ENCODE results near the gene ADCY7.

ADCY7 gene

GRCh38 chr16:50284131-50284911 is 18.0 kb downstream of the ADCY7 start:
- no peak for DNase-seq

- no peak for DNase-seq
These were observed 19.2 kb downstream of the ADCY7 start for GRCh38 chr16:50285406-50286003.

- no peak for DNase-seq
These were observed 20.3 kb downstream of the ADCY7 start for GRCh38 chr16:50286681-50287080.

- DNase-seq: no peak
These were observed 21.7 kb downstream of the ADCY7 start for GRCh38 chr16:50288026-50288425.

GRCh38 chr16:50288920-50289319 is 22.6 kb downstream of the ADCY7 start:
- DNase-seq: no peak

- DNase-seq: no peak
These were observed 23.8 kb downstream of the ADCY7 start for GRCh38 chr16:50289950-50290764.

DNA sequence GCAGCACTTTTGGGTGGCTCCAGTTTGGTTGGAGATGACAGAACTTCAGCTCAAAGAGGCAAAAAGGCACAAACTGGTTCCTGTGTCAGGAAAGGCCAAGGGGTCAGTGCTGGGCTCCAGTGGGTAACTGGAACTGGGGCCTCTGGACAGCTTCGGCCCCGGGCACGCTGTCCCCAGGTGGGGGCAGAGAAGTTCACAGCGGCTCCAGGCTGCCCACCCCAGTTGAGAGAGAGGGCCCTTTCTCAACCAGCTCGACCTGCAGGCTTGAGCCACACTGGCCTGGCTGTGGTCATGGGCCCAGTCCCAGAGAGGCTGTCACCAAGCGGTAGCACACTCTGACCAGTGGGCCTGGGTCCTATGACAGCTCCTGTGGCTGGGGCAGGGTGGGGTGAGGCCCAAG is 24.5 kb downstream of the ADCY7 start:
- no peak for DNase-seq

- DNase-seq: no peak
These were observed 25.6 kb downstream of the ADCY7 start for GRCh38 chr16:50291719-50292565.

DNA sequence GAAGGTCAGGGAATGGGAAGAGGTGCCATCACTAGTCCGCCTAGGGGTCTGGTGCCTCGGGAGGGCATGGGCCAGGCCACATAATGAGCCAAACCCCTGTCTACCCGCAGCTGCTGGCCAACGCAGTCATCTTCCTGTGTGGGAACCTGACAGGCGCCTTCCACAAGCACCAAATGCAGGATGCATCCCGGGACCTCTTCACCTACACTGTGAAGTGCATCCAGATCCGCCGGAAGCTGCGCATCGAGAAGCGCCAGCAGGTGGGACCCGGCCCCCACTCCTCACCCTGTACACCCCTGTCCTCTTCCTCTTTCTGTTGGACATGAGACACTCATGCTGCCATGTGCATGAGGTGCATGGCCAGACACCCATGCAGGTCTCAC is 26.2 kb downstream of the ADCY7 start:
- no peak for DNase-seq

GRCh38 chr16:50293041-50293783 is 26.9 kb downstream of the ADCY7 start:
- no peak for DNase-seq

DNA sequence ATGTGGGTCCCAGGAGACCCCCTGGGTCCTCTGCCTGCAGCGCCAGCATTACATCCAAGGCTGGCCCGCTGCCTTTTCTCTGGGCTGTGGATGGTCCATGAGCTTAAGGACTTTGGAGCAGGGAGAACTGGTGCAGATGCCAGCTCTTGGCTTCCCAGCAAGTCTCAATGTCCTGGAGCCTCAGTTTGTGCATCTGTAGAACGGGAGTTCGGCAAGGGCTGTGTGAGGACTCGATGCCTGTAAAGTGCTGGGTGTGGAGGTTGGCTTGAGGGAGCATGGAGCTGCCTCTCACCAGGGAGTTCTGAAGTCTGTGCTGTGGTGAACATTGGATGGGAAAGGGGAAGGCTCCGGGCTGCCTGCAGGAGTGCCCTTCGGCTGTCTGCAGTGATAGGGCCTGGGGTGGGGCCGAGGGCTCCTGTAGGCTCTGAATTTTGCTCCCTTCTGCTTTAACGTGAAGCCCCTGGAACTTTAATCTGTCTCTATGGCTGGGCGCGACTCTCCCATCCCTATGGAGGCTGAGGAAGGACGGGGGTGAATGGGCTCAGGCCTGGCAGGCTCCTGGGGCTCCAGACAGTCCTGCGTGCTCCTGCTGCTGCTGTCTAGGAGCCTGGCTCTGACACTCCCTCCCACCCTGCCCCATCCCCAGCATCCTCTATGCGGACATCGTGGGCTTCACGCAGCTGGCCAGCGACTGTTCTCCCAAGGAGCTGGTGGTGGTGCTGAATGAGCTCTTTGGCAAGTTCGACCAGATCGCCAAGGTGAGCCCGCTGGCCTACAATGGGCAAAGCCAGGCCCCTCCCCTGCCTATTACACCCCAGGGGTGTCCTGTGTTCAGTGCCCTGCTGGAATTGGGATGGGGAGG is 27.9 kb downstream of the ADCY7 start:
- DNase-seq: no peak

GRCh38 chr16:50294955-50295354 is 28.6 kb downstream of the ADCY7 start:
- DNase-seq: no peak

GRCh38 chr16:50295541-50296132 is 29.3 kb downstream of the ADCY7 start:
- DNase-seq: no peak

GRCh38 chr16:50296807-50297206 is 30.5 kb downstream of the ADCY7 start:
- DNase-seq: no peak

GRCh38 chr16:50297301-50298074 is 31.1 kb downstream of the ADCY7 start:
- no peak for DNase-seq

- DNase-seq: no peak
These were observed 31.7 kb downstream of the ADCY7 start for GRCh38 chr16:50298075-50298460.

- DNase-seq: no peak
These were observed 32.5 kb downstream of the ADCY7 start for GRCh38 chr16:50298591-50299507.

DNA sequence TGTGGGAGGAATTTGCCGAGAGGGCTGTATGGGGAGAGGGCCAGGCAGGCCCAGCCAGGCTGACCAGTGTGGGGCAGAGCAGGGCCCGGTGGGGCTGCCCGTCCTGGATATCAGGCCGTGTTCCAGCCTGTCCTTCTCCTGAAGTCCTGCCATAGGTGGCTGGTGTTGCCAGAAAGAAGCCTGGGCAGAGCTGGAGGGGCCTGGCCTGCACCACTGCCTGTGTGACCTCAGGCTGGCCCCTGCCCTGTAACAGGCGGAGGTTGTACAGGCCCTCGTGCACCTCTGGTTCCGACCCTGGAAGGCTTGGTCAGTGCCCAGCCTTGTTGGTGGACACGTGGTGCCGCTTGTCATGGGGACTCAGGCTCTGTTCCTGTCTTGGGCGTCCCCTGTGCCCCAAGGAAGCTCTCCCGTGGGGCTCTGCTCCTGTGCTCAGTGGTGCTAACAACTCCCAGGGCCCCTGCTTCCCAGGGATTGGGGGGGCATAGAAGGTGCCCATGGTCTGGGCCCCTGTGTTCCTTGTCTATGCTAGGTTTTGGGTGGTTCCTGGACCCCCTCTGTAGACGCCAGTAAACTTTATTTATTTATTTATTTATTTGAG is 33.3 kb downstream of the ADCY7 start:
- no peak for DNase-seq
